Endothelial cell of umbilical vein (primary cell): Measurements from ENCODE around the gene RAPGEF4. TPM values are rescaled to one million over a fixed set of nuclear protein-coding genes. Genes with fewer than 3 reads are reported as not detected.

Experiments used
- BruUV-seq: library from RNA; stranded (reverse); fragments of 400-500 nt; replicated peaks from 2 replicates; lab custom pipeline; 2021; lab: Mats Ljungman, UMichigan
- CTCF ChIA-PET: fragments of 300-600, 350-600 bp; sonication (Branson Sonifier 250); formaldehyde crosslinking; loops from one replicate; lab custom pipeline; 2021; ENCODE audit warnings: antibody characterized with exemption, inconsistent platforms; lab: Charles Lee
- POLR2A ChIA-PET: fragments of 300-600, 350-600 bp; sonication (Branson Sonifier 250); formaldehyde crosslinking; loops from one replicate; lab custom pipeline; 2021; ENCODE audit warnings: antibody characterized with exemption, inconsistent platforms; lab: Charles Lee
- DNase-seq: peaks from one replicate; pipeline ENCODE4 v3.0.0-alpha.2; 2011; ENCODE audit warnings: low read depth, low spot score
- FAIRE-seq: peaks from 2 replicates; lab custom pipeline; 2011; peaks lifted over from hg19 to GRCh38; lab: Jason Lieb, UNC
- H2AFZ ChIP-seq: 2 replicates; pipeline ENCODE4 v1.6.0; 2012; ENCODE audit warnings: low read depth, low read length, control low read depth, inconsistent platforms
- H3K27ac ChIP-seq: 2 replicates; pipeline ENCODE4 v1.5.1; 2011; ENCODE audit warnings: low read depth, mild to moderate bottlenecking, control low read depth, low read length, moderate library complexity; ENCODE audit not compliant: insufficient read depth
- H3K27me3 ChIP-seq, 2 experiments: 2 replicates each; pipeline versions ENCODE4 v1.6.0 to v1.6.1; 2011; ENCODE audit warnings: low read length in 2 of 2, mixed read lengths in 1 of 2; ENCODE audit not compliant: control insufficient read depth in 2 of 2, insufficient read depth in 2 of 2
- H3K36me3 ChIP-seq, 2 experiments: 2 replicates in 1 of 2; 3 replicates in 1 of 2; pipeline ENCODE4 v1.5.1; 2011; ENCODE audit warnings: low read length in 2 of 2, mild to moderate bottlenecking in 1 of 2, moderate library complexity in 1 of 2; ENCODE audit not compliant: control insufficient read depth in 2 of 2, insufficient read depth in 2 of 2; ENCODE audit errors: extremely low read depth in 1 of 2
- H3K4me1 ChIP-seq: 3 replicates; pipeline ENCODE4 v1.5.1; 2011; ENCODE audit warnings: mild to moderate bottlenecking, low read length; ENCODE audit not compliant: control insufficient read depth, insufficient read depth; ENCODE audit errors: extremely low read depth
- H3K4me2 ChIP-seq: 2 replicates; pipeline ENCODE4 v1.6.1; 2011; ENCODE audit warnings: low read length, control low read depth, mixed read lengths; ENCODE audit not compliant: insufficient read depth
- H3K4me3 ChIP-seq, 3 experiments: fragments of 200-600 bp in 1 of 3; sonication (generic), shearing (Covaris generic) in 1 of 3; replicated peaks in 1 of 3; 2 replicates each; pipeline ENCODE4 v1.5.1; 2011 to 2016; ENCODE audit warnings: control low read depth in 3 of 3, low read length in 3 of 3, mild to moderate bottlenecking in 2 of 3, inconsistent platforms in 1 of 3, low read depth in 1 of 3, moderate library complexity in 1 of 3; ENCODE audit not compliant: insufficient read depth in 1 of 3
- H3K79me2 ChIP-seq: 2 replicates; pipeline ENCODE4 v1.6.0; 2012; ENCODE audit warnings: low read length, inconsistent platforms; ENCODE audit not compliant: control insufficient read depth, insufficient read depth
- H3K9ac ChIP-seq: replicated peaks from 2 replicates; pipeline ENCODE3; 2011; ENCODE audit warnings: low read length, control low read depth; ENCODE audit not compliant: insufficient read depth; ENCODE audit errors: extremely low read depth
- H3K9me1 ChIP-seq: replicated peaks from 3 replicates; pipeline ENCODE4 v1.6.0; 2011; ENCODE audit warnings: mild to moderate bottlenecking, low read length; ENCODE audit not compliant: control insufficient read depth, insufficient read depth; ENCODE audit errors: extremely low read depth
- H3K9me3 ChIP-seq: replicated peaks from 2 replicates; pipeline ENCODE4 v1.5.1; 2012; ENCODE audit warnings: low read length, inconsistent platforms; ENCODE audit not compliant: control insufficient read depth, insufficient read depth
- H4K20me1 ChIP-seq: replicated peaks from 2 replicates; pipeline ENCODE3; 2011; ENCODE audit warnings: mild to moderate bottlenecking, low read length; ENCODE audit not compliant: control insufficient read depth, insufficient read depth; ENCODE audit errors: extremely low read depth
- CTCF ChIP-seq, 2 donors: IDR thresholded peaks; 1 replicate in 1 of 2; 2 replicates in 1 of 2; pipeline ENCODE4 v1.5.1; 2011; ENCODE audit warnings: low read length in 2 of 2, mild to moderate bottlenecking in 2 of 2, moderate library complexity in 2 of 2, control low read depth in 1 of 2, inconsistent platforms in 1 of 2, low read depth in 1 of 2; ENCODE audit not compliant: insufficient read depth in 1 of 2; ENCODE audit errors: extremely low read depth in 1 of 2
- EZH2 ChIP-seq: IDR thresholded peaks from 2 replicates; pipeline ENCODE4 v1.6.1; 2012; ENCODE audit warnings: borderline replicate concordance, low read depth, mild to moderate bottlenecking, moderate library complexity, low read length, inconsistent platforms; ENCODE audit not compliant: severe bottlenecking
- FOS ChIP-seq: IDR thresholded peaks from 2 replicates; pipeline ENCODE4 v1.6.1; 2011; ENCODE audit warnings: mild to moderate bottlenecking, low read length, moderate library complexity, borderline replicate concordance; ENCODE audit not compliant: insufficient read depth
- GATA2 ChIP-seq: IDR thresholded peaks from 2 replicates; pipeline ENCODE4 v1.7.0; 2011; ENCODE audit warnings: low read depth, mild to moderate bottlenecking, moderate library complexity, mixed read lengths, low read length; ENCODE audit not compliant: insufficient read length, insufficient read depth
- JUN ChIP-seq: IDR thresholded peaks from 2 replicates; pipeline ENCODE4 v1.6.1; 2011; ENCODE audit warnings: borderline replicate concordance, low read depth; ENCODE audit not compliant: insufficient read length, insufficient read depth
- MAX ChIP-seq: IDR thresholded peaks from 2 replicates; pipeline ENCODE4 v1.6.1; 2011; ENCODE audit not compliant: insufficient read depth, insufficient read length
- MYC ChIP-seq: IDR thresholded peaks from one replicate; pipeline ENCODE4 v1.6.1; 2011; ENCODE audit warnings: mild to moderate bottlenecking, low read depth, low read length
- POLR2A ChIP-seq: IDR thresholded peaks from 2 replicates; pipeline ENCODE4 v1.6.1; 2012; ENCODE audit warnings: low read depth, mild to moderate bottlenecking, control low read depth, low read length
- POLR2AphosphoS5 ChIP-seq: IDR thresholded peaks from 2 replicates; pipeline ENCODE4 v1.6.1; 2012; ENCODE audit warnings: low read depth, mild to moderate bottlenecking, control low read depth, low read length, moderate library complexity; ENCODE audit not compliant: insufficient read depth
- dilution Hi-C: fragments of 300-500 bp; cut with MboI; formaldehyde crosslinking; loops from one replicate; pipeline ENCODE4 v1.15.0; 2019; ENCODE audit warnings: low sequenced_read_pairs; ENCODE audit not compliant: extremely low pct_ligation_motif_present
- intact Hi-C: fragments of 100-400 bp; cut with micrococcal nuclease; formaldehyde crosslinking; loops from one replicate; pipeline ENCODE4 v1.10.0; 2022
- polyA plus RNA-seq, 4 experiments: library from polyadenylated mRNA; depleted of rRNA in 3 of 4; stranded (reverse) in 3 of 4; unstranded in 1 of 4; fragments of >200 nt; gene quantifications; 2 replicates each; pipeline versions ENCODE4 v1.2.1 to v1.2.3, GENCODE V29; 2011 to 2012; ENCODE audit warnings: missing spikeins in 1 of 4
- total RNA-seq: library from RNA; stranded (reverse); gene quantifications from 2 replicates; pipeline ENCODE4 v1.2.3, GENCODE V29; 2021

Gene RAPGEF4
- total and polyA plus RNA-seq, 2 donors (not counting 3 experiments of a cell fraction or from before 2014, with no cell fraction given): 7.2 to 9.2 TPM

- Histone ChIP-seq H3K27me3 (no peaks in the 10 kb centered on the region), H3K4me2 (no peak overlapping the region), H3K36me3 (no peaks in the 10 kb centered on the region), H3K4me3 (no peak overlapping the region), H3K79me2 (no peaks in the 10 kb centered on the region), H3K9me3 (no peaks in the 10 kb centered on the region), H3K9me1 (no peaks in the 10 kb centered on the region), H3K27ac (no peak overlapping the region), H2AFZ (no peak overlapping the region), H3K9ac (no peak overlapping the region), H4K20me1 (no peaks in the 10 kb centered on the region), H3K4me1 (peaks cover 12% of the 10 kb centered on the region)
- DNase-seq (no peak), FAIRE-seq (no peak)
- no peak for TF ChIP-seq MAX
- TF ChIP-seq MYC: no peak
- no peak for TF ChIP-seq POLR2AphosphoS5
- TF ChIP-seq GATA2: no peak
- dilution Hi-C loops (no loop called here), intact Hi-C loops (no loop called here)
- ChIA-PET CTCF (interaction anchor here (0.7 kb wide), 1 partner anchor 105 kb away, joined by 3 read pairs; no protein-coding TSS in a partner anchor), POLR2A (interaction anchor here (0.6 kb wide), 1 partner anchor 375 kb away, joined by 7 read pairs; no protein-coding TSS in a partner anchor)
- no TSS peak for BruUV-seq
These were observed 90.9 kb downstream of the RAPGEF4 start for GRCh38 chr2:172826522-172826921.

GRCh38 chr2:172829229-172829628 lies 93.6 kb downstream of the RAPGEF4 start:
- no peaks in the 10 kb centered on the region for H3K27me3 ChIP-seq
- no peaks in the 10 kb centered on the region for H3K9me3 ChIP-seq
- no peak overlapping the region for H3K4me2 ChIP-seq
- no peaks in the 10 kb centered on the region for H3K36me3 ChIP-seq
- TF ChIP-seq MYC (no peak), EZH2 (no peak), CTCF (IDR thresholded peaks at IDR 0.05; ENCODE audit: extremely low read depth in 1 of 2, insufficient read depth in 1 of 2, low read depth in 1 of 2, low read length in 2 of 2) (no peak), GATA2 (no peak), POLR2A (no peak), JUN (no peak), MAX (no peak), FOS (no peak), POLR2AphosphoS5 (no peak)
- FAIRE-seq (no peak), DNase-seq (no peak)
- H3K4me1 ChIP-seq: peaks cover 8% of the 10 kb centered on the region
- no peak overlapping the region for H3K4me3 ChIP-seq
- no peaks in the 10 kb centered on the region for H3K9me1 ChIP-seq
- H3K9ac ChIP-seq: no peak overlapping the region
- H2AFZ ChIP-seq: no peak overlapping the region
- no peaks in the 10 kb centered on the region for H4K20me1 ChIP-seq
- no peaks in the 10 kb centered on the region for H3K79me2 ChIP-seq
- dilution Hi-C loops: no loop called here
- POLR2A ChIA-PET: no interaction called here
- no TSS peak for BruUV-seq
- CTCF ChIA-PET: interaction anchor here (0.6 to 1.7 kb wide), 8 partner anchors 9 to 157 kb away, joined by 3 to 6 read pairs (median 4); no protein-coding TSS in a partner anchor
- intact Hi-C loops: no loop called here
- H3K27ac ChIP-seq: no peak overlapping the region
